HCT116 (cell line): ENCODE results near the gene ATP6V0A1. TPM values are rescaled to one million over a fixed set of nuclear protein-coding genes. Genes with fewer than 3 reads are reported as not detected.

ENCODE experiments used
- ATAC-seq: fragments of 200-7000 bp; cut with Tn5 transposase; 2 replicates; pipeline ENCODE4 v1.9.1; 2020; ENCODE audit warnings: mild to moderate bottlenecking, moderate library complexity
- BruUV-seq: library from RNA; stranded (reverse); fragments of 400-500 nt; replicated peaks from 2 replicates; lab custom pipeline; 2021; lab: Mats Ljungman, UMichigan
- CTCF ChIA-PET: fragments of 300-600 bp; sonication (Branson Sonifier 250); formaldehyde crosslinking; loops from one replicate; lab custom pipeline; 2021; ENCODE audit warnings: antibody characterized with exemption; lab: Charles Lee
- POLR2A ChIA-PET: fragments of 300-600, 350-600 bp; sonication (Branson Sonifier 250); formaldehyde crosslinking; loops from one replicate; lab custom pipeline; 2021; ENCODE audit warnings: antibody characterized with exemption; lab: Charles Lee
- RAD21 ChIA-PET, 2 experiments: fragments of 300-600 bp; sonication (Branson Sonifier 250); formaldehyde crosslinking; loops; one replicate each; lab custom pipeline; 2023; ENCODE audit warnings: low total read pairs in 2 of 2; ENCODE audit not compliant: uncharacterized antibody in 2 of 2, unreplicated experiment in 2 of 2, low non-redundant PET in 1 of 2; lab: Charles Lee
- DNase-seq: peaks from one replicate; pipeline ENCODE4 v3.0.0-alpha.2; 2010; ENCODE audit warnings: low read depth, low spot score
- H2AFZ ChIP-seq: fragments of 200-600 bp; shearing (Covaris generic), sonication (generic); 2 replicates; pipeline ENCODE4 v1.6.1; 2017; ENCODE audit warnings: low read depth, mixed run types, mixed read lengths, antibody characterized with exemption, low read length; ENCODE audit not compliant: poor library complexity, severe bottlenecking
- H3K27ac ChIP-seq: 2 replicates; pipeline ENCODE4 v1.5.1; 2012; ENCODE audit warnings: low read depth, low read length
- H3K27me3 ChIP-seq: fragments of 200-600 bp; sonication (generic); 2 replicates; pipeline ENCODE4 v1.6.1; 2016; ENCODE audit warnings: mixed run types, low read length, mixed read lengths; ENCODE audit not compliant: insufficient read depth
- H3K36me3 ChIP-seq, 2 experiments: fragments of 200-500 bp in 1 of 2; fragments of 200-600 bp in 1 of 2; sonication (Bioruptor generic) in 1 of 2; sonication (generic) in 1 of 2; 2 replicates each; pipeline versions ENCODE4 v1.5.1 to v1.6.1; 2014 to 2016; ENCODE audit warnings: low read length in 2 of 2, inconsistent platforms in 1 of 2, mixed read lengths in 1 of 2, mixed run types in 1 of 2; ENCODE audit not compliant: insufficient read depth in 2 of 2, control insufficient read depth in 1 of 2
- H3K4me1 ChIP-seq, 2 experiments: fragments of 200-600 bp in 1 of 2; sonication (generic) in 1 of 2; 2 replicates each; pipeline versions ENCODE4 v1.5.1 to v1.6.1; 2012 to 2017; ENCODE audit warnings: low read length in 2 of 2, inconsistent platforms in 1 of 2, mild to moderate bottlenecking in 1 of 2, mixed read lengths in 1 of 2, mixed run types in 1 of 2, moderate library complexity in 1 of 2; ENCODE audit not compliant: insufficient read depth in 2 of 2, control insufficient read depth in 1 of 2
- H3K4me2 ChIP-seq: fragments of 200-600 bp; sonication (generic); 2 replicates; pipeline ENCODE4 v1.6.1; 2017; ENCODE audit warnings: mixed run types, low read length, mixed read lengths
- H3K4me3 ChIP-seq, 2 experiments: fragments of 200-600 bp in 1 of 2; sonication (generic) in 1 of 2; replicated peaks in 1 of 2; 2 replicates each; pipeline ENCODE4 v1.5.1; 2011 to 2016; ENCODE audit warnings: low read length in 2 of 2, control low read depth in 1 of 2, low read depth in 1 of 2, mild to moderate bottlenecking in 1 of 2, mixed read lengths in 1 of 2, mixed run types in 1 of 2
- H3K79me2 ChIP-seq: fragments of 200-600 bp; sonication (generic); 2 replicates; pipeline ENCODE4 v1.6.1; 2017; ENCODE audit warnings: mild to moderate bottlenecking, mixed run types, low read length, moderate library complexity, mixed read lengths; ENCODE audit not compliant: insufficient read depth
- H3K9ac ChIP-seq: fragments of 200-600 bp; sonication (generic); 2 replicates; pipeline ENCODE4 v1.6.1; 2016; ENCODE audit warnings: low read length, mixed read lengths
- H3K9me2 ChIP-seq: fragments of 200-600 bp; sonication (generic), shearing (Covaris generic); 2 replicates; pipeline ENCODE4 v1.6.1; 2017; ENCODE audit warnings: mixed run types, mild to moderate bottlenecking, moderate library complexity; ENCODE audit not compliant: insufficient read depth
- H3K9me3 ChIP-seq, 2 experiments: fragments of 200-500 bp in 1 of 2; fragments of 200-600 bp in 1 of 2; sonication (Bioruptor generic) in 1 of 2; sonication (generic) in 1 of 2; 2 replicates each; pipeline ENCODE4 v1.6.1; 2014 to 2017; ENCODE audit warnings: low read length in 2 of 2, mixed read lengths in 2 of 2, inconsistent platforms in 1 of 2, low read depth in 1 of 2, mild to moderate bottlenecking in 1 of 2, mixed run types in 1 of 2, moderate library complexity in 1 of 2; ENCODE audit not compliant: control insufficient read depth in 1 of 2, insufficient read depth in 1 of 2
- H4K20me1 ChIP-seq: fragments of 200-600 bp; sonication (generic), shearing (Covaris generic); 2 replicates; pipeline ENCODE4 v1.6.1; 2017; ENCODE audit warnings: mixed run types, mild to moderate bottlenecking, moderate library complexity; ENCODE audit not compliant: insufficient read depth
- CBX3 ChIP-seq: IDR thresholded peaks from 2 replicates; pipeline ENCODE4 v1.6.1; 2012; ENCODE audit warnings: low read depth
- CEBPB ChIP-seq: IDR thresholded peaks from 2 replicates; pipeline ENCODE4 v1.6.1; 2012; ENCODE audit warnings: low read depth
- EGR1 ChIP-seq: IDR thresholded peaks from 2 replicates; pipeline ENCODE4 v1.6.1; 2012; ENCODE audit warnings: low read depth
- ELF1 ChIP-seq: IDR thresholded peaks from 2 replicates; pipeline ENCODE4 v1.6.1; 2012; ENCODE audit warnings: low read depth, borderline replicate concordance
- FOSL1 ChIP-seq: IDR thresholded peaks from 2 replicates; pipeline ENCODE4 v1.6.1; 2012; ENCODE audit warnings: low read depth
- JUND ChIP-seq: IDR thresholded peaks from 2 replicates; pipeline ENCODE4 v1.6.1; 2012
- POLR2A ChIP-seq: IDR thresholded peaks from 2 replicates; pipeline ENCODE4 v1.7.0; 2011; ENCODE audit warnings: borderline replicate concordance; ENCODE audit not compliant: insufficient read depth, insufficient read length; ENCODE audit errors: extremely low read depth
- POLR2AphosphoS5 ChIP-seq: IDR thresholded peaks from 2 replicates; pipeline ENCODE4 v1.6.1; 2011; ENCODE audit warnings: mild to moderate bottlenecking, low read depth, low read length, moderate library complexity
- SIN3A ChIP-seq: IDR thresholded peaks from 2 replicates; pipeline ENCODE4 v1.6.1; 2012; ENCODE audit warnings: low read depth
- SRF ChIP-seq: IDR thresholded peaks from 2 replicates; pipeline ENCODE4 v1.6.1; 2012; ENCODE audit warnings: low read depth
- TCF7L2 ChIP-seq: IDR thresholded peaks from 2 replicates; pipeline ENCODE4 v1.7.0; 2011; ENCODE audit warnings: borderline replicate concordance, inconsistent platforms; ENCODE audit not compliant: insufficient read depth, insufficient read length; ENCODE audit errors: extremely low read depth
- ZFX ChIP-seq: fragments of 450-650 bp; IDR thresholded peaks from 2 replicates; pipeline ENCODE4 v1.6.1; 2017
- ZNF274 ChIP-seq: fragments of 200-500 bp; sonication (Bioruptor generic); IDR thresholded peaks from 2 replicates; pipeline ENCODE4 v1.6.1; 2014; ENCODE audit warnings: mild to moderate bottlenecking, low read depth, low read length, inconsistent platforms
- intact Hi-C: fragments of 100-400 bp; cut with micrococcal nuclease; formaldehyde crosslinking; loops from 2 replicates; pipeline ENCODE4 v1.10.0; 2022
- total RNA-seq: library from RNA; stranded (reverse); gene quantifications from one replicate; pipeline ENCODE4 v1.2.1, GENCODE V29; 2021; ENCODE audit not compliant: unreplicated experiment
- TF ChIP-seq, protein P1 (sequence below): IDR thresholded peaks from 2 replicates; pipeline ENCODE4 v1.6.1; 2012; ENCODE audit warnings: low read depth
- TF ChIP-seq, protein P2 (sequence below): IDR thresholded peaks from 2 replicates; pipeline ENCODE4 v1.6.1; 2011; ENCODE audit warnings: mild to moderate bottlenecking, low read length, moderate library complexity; ENCODE audit not compliant: insufficient replicate concordance; ENCODE audit errors: extremely low read depth
- TF ChIP-seq, protein P3 (sequence below): IDR thresholded peaks from 2 replicates; pipeline ENCODE4 v1.6.1; 2012
- TF ChIP-seq, protein P4 (sequence below): IDR thresholded peaks from 2 replicates; pipeline ENCODE4 v1.6.1; 2012

ATP6V0A1 gene
- total RNA-seq, 1 experiment from 2014 or later: 65.2 TPM

DNA sequence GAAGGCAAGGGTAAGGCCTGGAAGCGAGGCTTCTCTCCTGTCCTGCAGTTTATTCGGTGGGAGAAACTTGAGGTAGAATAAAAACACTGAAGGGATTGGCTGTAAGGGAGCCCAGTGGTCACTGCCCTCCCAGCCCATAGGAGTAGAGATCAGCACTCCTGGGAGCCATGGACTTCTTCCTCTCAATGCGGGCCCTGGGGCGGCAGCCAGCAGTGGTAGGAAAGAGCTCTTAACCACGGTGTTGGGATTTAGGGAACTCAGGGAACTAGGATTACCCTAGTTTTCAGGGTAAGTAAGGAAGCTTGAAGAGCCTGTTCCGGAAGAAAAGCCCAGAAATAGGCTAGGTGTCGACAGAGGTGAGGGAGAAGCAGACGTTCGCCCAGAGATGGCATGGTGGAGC lies 53.6 kb downstream of the ATP6V0A1 start:
- POLR2A ChIA-PET: no interaction called here

More for the DNA sequence above, 53.6 kb downstream of the ATP6V0A1 start:
- ATAC-seq (no peak), DNase-seq (no peak)
- CTCF ChIA-PET: no interaction called here
- Histone ChIP-seq H3K36me3 (peaks cover 9 to 16% of the 10 kb centered on the region in 2 experiments; a peak in 3 of 4 replicates), H3K9ac (no peak overlapping the region), H3K79me2 (no peaks in the 10 kb centered on the region), H2AFZ (no peak overlapping the region), H3K27ac (no peak overlapping the region), H4K20me1 (no peaks in the 10 kb centered on the region), H3K4me1 (peaks cover 0 to 2% of the 10 kb centered on the region in 2 experiments; a peak in 1 of 4 replicates), H3K9me3 (no peaks in the 10 kb centered on the region), H3K9me2 (no peaks in the 10 kb centered on the region), H3K4me2 (no peak overlapping the region), H3K4me3 (no peak overlapping the region), H3K27me3 (no peaks in the 10 kb centered on the region)
- intact Hi-C loops: no loop called here
- TF ChIP-seq, protein P1, sequence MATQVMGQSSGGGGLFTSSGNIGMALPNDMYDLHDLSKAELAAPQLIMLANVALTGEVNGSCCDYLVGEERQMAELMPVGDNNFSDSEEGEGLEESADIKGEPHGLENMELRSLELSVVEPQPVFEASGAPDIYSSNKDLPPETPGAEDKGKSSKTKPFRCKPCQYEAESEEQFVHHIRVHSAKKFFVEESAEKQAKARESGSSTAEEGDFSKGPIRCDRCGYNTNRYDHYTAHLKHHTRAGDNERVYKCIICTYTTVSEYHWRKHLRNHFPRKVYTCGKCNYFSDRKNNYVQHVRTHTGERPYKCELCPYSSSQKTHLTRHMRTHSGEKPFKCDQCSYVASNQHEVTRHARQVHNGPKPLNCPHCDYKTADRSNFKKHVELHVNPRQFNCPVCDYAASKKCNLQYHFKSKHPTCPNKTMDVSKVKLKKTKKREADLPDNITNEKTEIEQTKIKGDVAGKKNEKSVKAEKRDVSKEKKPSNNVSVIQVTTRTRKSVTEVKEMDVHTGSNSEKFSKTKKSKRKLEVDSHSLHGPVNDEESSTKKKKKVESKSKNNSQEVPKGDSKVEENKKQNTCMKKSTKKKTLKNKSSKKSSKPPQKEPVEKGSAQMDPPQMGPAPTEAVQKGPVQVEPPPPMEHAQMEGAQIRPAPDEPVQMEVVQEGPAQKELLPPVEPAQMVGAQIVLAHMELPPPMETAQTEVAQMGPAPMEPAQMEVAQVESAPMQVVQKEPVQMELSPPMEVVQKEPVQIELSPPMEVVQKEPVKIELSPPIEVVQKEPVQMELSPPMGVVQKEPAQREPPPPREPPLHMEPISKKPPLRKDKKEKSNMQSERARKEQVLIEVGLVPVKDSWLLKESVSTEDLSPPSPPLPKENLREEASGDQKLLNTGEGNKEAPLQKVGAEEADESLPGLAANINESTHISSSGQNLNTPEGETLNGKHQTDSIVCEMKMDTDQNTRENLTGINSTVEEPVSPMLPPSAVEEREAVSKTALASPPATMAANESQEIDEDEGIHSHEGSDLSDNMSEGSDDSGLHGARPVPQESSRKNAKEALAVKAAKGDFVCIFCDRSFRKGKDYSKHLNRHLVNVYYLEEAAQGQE: no peak
- TF ChIP-seq, protein P2, sequence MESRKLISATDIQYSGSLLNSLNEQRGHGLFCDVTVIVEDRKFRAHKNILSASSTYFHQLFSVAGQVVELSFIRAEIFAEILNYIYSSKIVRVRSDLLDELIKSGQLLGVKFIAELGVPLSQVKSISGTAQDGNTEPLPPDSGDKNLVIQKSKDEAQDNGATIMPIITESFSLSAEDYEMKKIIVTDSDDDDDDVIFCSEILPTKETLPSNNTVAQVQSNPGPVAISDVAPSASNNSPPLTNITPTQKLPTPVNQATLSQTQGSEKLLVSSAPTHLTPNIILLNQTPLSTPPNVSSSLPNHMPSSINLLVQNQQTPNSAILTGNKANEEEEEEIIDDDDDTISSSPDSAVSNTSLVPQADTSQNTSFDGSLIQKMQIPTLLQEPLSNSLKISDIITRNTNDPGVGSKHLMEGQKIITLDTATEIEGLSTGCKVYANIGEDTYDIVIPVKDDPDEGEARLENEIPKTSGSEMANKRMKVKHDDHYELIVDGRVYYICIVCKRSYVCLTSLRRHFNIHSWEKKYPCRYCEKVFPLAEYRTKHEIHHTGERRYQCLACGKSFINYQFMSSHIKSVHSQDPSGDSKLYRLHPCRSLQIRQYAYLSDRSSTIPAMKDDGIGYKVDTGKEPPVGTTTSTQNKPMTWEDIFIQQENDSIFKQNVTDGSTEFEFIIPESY: no peak
- TF ChIP-seq ZFX: no peak
- TF ChIP-seq SRF: no peak
- TF ChIP-seq, protein P3, sequence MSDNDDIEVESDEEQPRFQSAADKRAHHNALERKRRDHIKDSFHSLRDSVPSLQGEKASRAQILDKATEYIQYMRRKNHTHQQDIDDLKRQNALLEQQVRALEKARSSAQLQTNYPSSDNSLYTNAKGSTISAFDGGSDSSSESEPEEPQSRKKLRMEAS: no peak
- no peak for TF ChIP-seq SIN3A
- TF ChIP-seq TCF7L2: no peak
- TF ChIP-seq, protein P4, sequence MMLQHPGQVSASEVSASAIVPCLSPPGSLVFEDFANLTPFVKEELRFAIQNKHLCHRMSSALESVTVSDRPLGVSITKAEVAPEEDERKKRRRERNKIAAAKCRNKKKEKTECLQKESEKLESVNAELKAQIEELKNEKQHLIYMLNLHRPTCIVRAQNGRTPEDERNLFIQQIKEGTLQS: no peak
- no peak for TF ChIP-seq ELF1
- no peak for TF ChIP-seq JUND
- TF ChIP-seq POLR2A: no peak
- TF ChIP-seq CEBPB: no peak
- TF ChIP-seq POLR2AphosphoS5: no peak
- no peak for TF ChIP-seq FOSL1
- no peak for TF ChIP-seq CBX3
- TF ChIP-seq EGR1: no peak
- no peak for TF ChIP-seq ZNF274
- no TSS peak for BruUV-seq
- RAD21 ChIA-PET: no interaction called here
